HG02798 (cell line): ENCODE data around the gene CENPN.

Experiments
- ATAC-seq: cut with Tn5 transposase; IDR thresholded peaks from one replicate; pipeline ENCODE4 v1.9.1; 2021; ENCODE audit warnings: mild to moderate bottlenecking; ENCODE audit not compliant: unreplicated experiment, poor library complexity

Gene CENPN

GRCh38 chr16:81006813-81007695, at the start of gene CENPN, which contains the start of gene CMC2:
Gene CENPN, plus strand, starts transcription at chr16:81007214. Its CDS starts 4,726 bp downstream, at chr16:81011940.
Gene CMC2, minus strand, starts transcription at chr16:81006885. Its CDS starts 9,491 bp downstream, at chr16:80997394.
- peak; percentile 86 for ATAC-seq

GRCh38 chr16:80958284-80958683, 48.7 kb upstream of the CENPN start:
- ATAC-seq, result no peak

GRCh38 chr16:80962879-80963278, 44.1 kb upstream of the CENPN start:
- ATAC-seq, result no peak

- ATAC-seq, result no peak
These were observed 42.7 kb upstream of the CENPN start for GRCh38 chr16:80964351-80964750.

GRCh38 chr16:80966617-80967016, 40.4 kb upstream of the CENPN start:
- no peak for ATAC-seq

GRCh38 chr16:80968386-80969113, 38.5 kb upstream of the CENPN start:
- ATAC-seq, result no peak

- no peak for ATAC-seq
These were observed 37.9 kb upstream of the CENPN start for GRCh38 chr16:80969114-80969484.

- ATAC-seq, result peak; percentile 87
These were observed 35.2 kb upstream of the CENPN start for GRCh38 chr16:80971819-80972218.

- no peak for ATAC-seq
These were observed 34.4 kb upstream of the CENPN start for GRCh38 chr16:80972611-80973010.

GRCh38 chr16:80973991-80974390, 33.0 kb upstream of the CENPN start:
- no peak for ATAC-seq

GRCh38 chr16:80974649-80975376, 32.2 kb upstream of the CENPN start:
- ATAC-seq, result no peak

GRCh38 chr16:80976946-80977345, 30.1 kb upstream of the CENPN start:
- ATAC-seq, result no peak

GRCh38 chr16:80981103-80981502, 25.9 kb upstream of the CENPN start:
- no peak for ATAC-seq

- ATAC-seq, result no peak
These were observed 24.4 kb upstream of the CENPN start for GRCh38 chr16:80982646-80983045.

- ATAC-seq, result no peak
These were observed 22.7 kb upstream of the CENPN start for GRCh38 chr16:80984124-80984892.

GRCh38 chr16:80985611-80986010, 21.4 kb upstream of the CENPN start:
- ATAC-seq, result no peak

GRCh38 chr16:80986557-80986956, 20.5 kb upstream of the CENPN start:
- ATAC-seq, result no peak

- ATAC-seq, result no peak
These were observed 18.3 kb upstream of the CENPN start for GRCh38 chr16:80988756-80989155.

GRCh38 chr16:80989801-80990200, 17.2 kb upstream of the CENPN start:
- ATAC-seq, result no peak

- no peak for ATAC-seq
These were observed 16.4 kb upstream of the CENPN start for GRCh38 chr16:80990577-80990976.
